ENCODE measurements around the gene CCDC178.

DNA sequence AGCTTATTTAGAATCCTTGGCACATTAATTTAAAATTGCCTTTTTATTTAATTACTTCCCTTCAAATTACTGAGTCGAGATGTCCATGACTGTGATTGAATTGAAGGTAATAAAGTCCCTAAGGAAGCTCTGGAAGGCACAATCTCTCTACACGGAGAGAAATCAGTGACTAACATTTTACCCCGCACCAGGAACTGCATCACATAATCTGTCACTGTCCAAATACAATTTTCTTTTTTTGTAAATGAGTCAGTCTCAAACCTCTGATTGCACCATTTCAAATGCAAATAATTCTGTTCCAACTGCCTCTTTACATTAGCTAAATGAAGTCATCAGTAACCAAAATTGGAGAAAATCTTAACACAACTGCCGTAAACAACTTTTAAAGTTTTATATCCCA lies 311.9 kb downstream of the CCDC178 start:
- TF ChIP-seq RAD21 (IDR thresholded peaks at IDR 0.05; ENCODE audit: low read depth) = no peak
- no peak for TF ChIP-seq USF1 (IDR thresholded peaks at IDR 0.05)
- no peak for TF ChIP-seq EP300 (IDR thresholded peaks at IDR 0.05; ENCODE audit: borderline replicate concordance)
- no peak for TF ChIP-seq FOXM1 (IDR thresholded peaks at IDR 0.05; ENCODE audit: borderline replicate concordance, low read depth)
- no peak for TF ChIP-seq REST (IDR thresholded peaks at IDR 0.05; ENCODE audit: low read depth)
